CD4-positive, alpha-beta memory T cell (primary cell): Measurements from ENCODE around the gene TYK2. TPM values are rescaled to one million over a fixed set of nuclear protein-coding genes. Genes with fewer than 3 reads are reported as not detected.

ENCODE experiments used
- CTCF ChIA-PET: fragments of 350-600 bp; sonication (Branson Sonifier 250); formaldehyde crosslinking; loops from one replicate; lab custom pipeline; 2021; ENCODE audit warnings: inconsistent platforms; ENCODE audit not compliant: partially characterized antibody; lab: Charles Lee
- POLR2A ChIA-PET: fragments of 350-600 bp; sonication (Branson Sonifier 250); formaldehyde crosslinking; loops from one replicate; lab custom pipeline; 2021; ENCODE audit not compliant: partially characterized antibody; lab: Charles Lee
- DNase-seq, 5 donors: peaks; one replicate each; pipeline versions ENCODE4 v3.0.0 to v3.0.0-alpha.2; 2020 to 2022; ENCODE audit warnings: mixed read lengths in 1 of 5
- H3K27ac ChIP-seq: one replicate; pipeline ENCODE4 v1.7.0; 2013; ENCODE audit warnings: low read depth, low read length
- H3K27me3 ChIP-seq: 2 replicates; pipeline ENCODE4 v1.7.0; 2013; ENCODE audit warnings: mild to moderate bottlenecking, low read length, moderate library complexity; ENCODE audit not compliant: insufficient read depth
- H3K36me3 ChIP-seq: 2 replicates; pipeline ENCODE4 v1.7.0; 2013; ENCODE audit warnings: mild to moderate bottlenecking, low read length, moderate library complexity; ENCODE audit not compliant: insufficient read depth
- H3K4me1 ChIP-seq: 2 replicates; pipeline ENCODE4 v1.7.0; 2013; ENCODE audit warnings: mild to moderate bottlenecking, low read length, moderate library complexity; ENCODE audit not compliant: insufficient read depth
- H3K4me3 ChIP-seq, 2 donors: one replicate each; pipeline ENCODE4 v1.7.0; 2013; ENCODE audit warnings: low read length in 2 of 2, mild to moderate bottlenecking in 1 of 2
- H3K9me3 ChIP-seq, 2 donors: one replicate each; pipeline ENCODE4 v1.7.0; 2013; ENCODE audit warnings: low read length in 2 of 2, control low read depth in 1 of 2; ENCODE audit not compliant: control insufficient read depth in 1 of 2
- H3K27ac Mint-ChIP-seq, 7 donors: one replicate each; pipeline ENCODE4 v1.8.0; 2020 to 2021; ENCODE audit warnings: mixed read lengths in 7 of 7, mild to moderate bottlenecking in 6 of 7, inconsistent platforms in 3 of 7, moderate library complexity in 3 of 7
- H3K27me3 Mint-ChIP-seq, 2 donors: one replicate each; pipeline ENCODE4 v1.8.0; 2020 to 2021; ENCODE audit warnings: mixed read lengths in 2 of 2
- H3K36me3 Mint-ChIP-seq, 2 donors: one replicate each; pipeline ENCODE4 v1.8.0; 2020 to 2021; ENCODE audit warnings: mixed read lengths in 2 of 2, inconsistent platforms in 1 of 2, mild to moderate bottlenecking in 1 of 2
- H3K4me1 Mint-ChIP-seq, 4 donors: one replicate each; pipeline ENCODE4 v1.8.0; 2020 to 2021; ENCODE audit warnings: mixed read lengths in 4 of 4, mild to moderate bottlenecking in 1 of 4
- H3K4me3 Mint-ChIP-seq, 8 donors: one replicate each; pipeline ENCODE4 v1.8.0; 2020 to 2021; ENCODE audit warnings: mixed read lengths in 8 of 8, mild to moderate bottlenecking in 7 of 8, moderate library complexity in 6 of 8, inconsistent platforms in 3 of 8
- H3K9me3 Mint-ChIP-seq, 8 donors: one replicate each; pipeline ENCODE4 v1.8.0; 2020 to 2021; ENCODE audit warnings: mixed read lengths in 8 of 8, mild to moderate bottlenecking in 5 of 8, inconsistent platforms in 3 of 8, moderate library complexity in 1 of 8
- intact Hi-C: fragments of 100-400 bp; cut with micrococcal nuclease; formaldehyde crosslinking; loops from one replicate; pipeline ENCODE4 v1.15.1; 2023
- polyA plus RNA-seq, 2 donors: library from polyadenylated mRNA; unstranded; fragments of 300-500 nt; fragmentation: Illumina TruSeq; gene quantifications; one replicate each; pipeline ENCODE4 v1.2.3, GENCODE V29; 2021
- total RNA-seq, 2 experiments: library from RNA; stranded (reverse); gene quantifications; one replicate each; pipeline ENCODE4 v1.2.3, GENCODE V29; 2021

Gene TYK2
- total and polyA plus RNA-seq, 4 experiments from 2014 or later = 33.3 to 314 (median 187) TPM

GRCh38 chr19:10317857-10318462 is 62.4 kb downstream of the TYK2 start:
- H3K36me3 ChIP-seq = peaks cover 40% of the 10 kb centered on the region
- CTCF ChIA-PET = interaction anchor here (1.0 kb wide), 1 partner anchor 11 kb away, joined by 3 read pairs; no protein-coding TSS in a partner anchor

GRCh38 chr19:10317045-10317856 is 63.1 kb downstream of the TYK2 start:
- Histone ChIP-seq H3K9me3 (no peaks in the 10 kb centered on the region), H3K36me3 (peaks cover 33% of the 10 kb centered on the region), H3K27me3 (no peaks in the 10 kb centered on the region), H3K4me3 (no peak overlapping the region), H3K27ac (no peak overlapping the region), H3K4me1 (peaks cover 17% of the 10 kb centered on the region)
- DNase-seq = no peak
- peak overlapping the region in 2 of 8 donors; percentile 4 to 25 for H3K4me3 Mint-ChIP-seq
- CTCF ChIA-PET = interaction anchor here (1.0 to 1.2 kb wide), 3 partner anchors 47 to 73 kb away, joined by 3 to 5 read pairs (median 4); partner anchors contain the start of gene ICAM1
- no peaks in the 10 kb centered on the region for H3K27me3 Mint-ChIP-seq
- POLR2A ChIA-PET = interaction anchor here (0.7 to 3.2 kb wide), 4 partner anchors 16 to 28 kb away, joined by 3 to 13 read pairs (median 4); partner anchors contain the start of genes ICAM5 and RAVER1
- H3K4me1 Mint-ChIP-seq = peaks cover 11 to 23% (median 13%) of the 10 kb centered on the region in 4 donors
- peaks cover 15 to 34% of the 10 kb centered on the region in 2 donors for H3K36me3 Mint-ChIP-seq
- H3K9me3 Mint-ChIP-seq = peaks cover 0 to 4% (median 0%) of the 10 kb centered on the region in 8 donors
- H3K27ac Mint-ChIP-seq = peak overlapping the region in 1 of 7 donors; percentile 83
- intact Hi-C loops = no loop called here

More at GRCh38 chr19:10317857-10318462, 62.4 kb downstream of the TYK2 start:
- peaks cover 0 to 4% (median 0%) of the 10 kb centered on the region in 8 donors for H3K9me3 Mint-ChIP-seq
- peaks cover 11 to 23% (median 13%) of the 10 kb centered on the region in 4 donors for H3K4me1 Mint-ChIP-seq
- Histone ChIP-seq H3K4me1 (peaks cover 17% of the 10 kb centered on the region), H3K27me3 (no peaks in the 10 kb centered on the region), H3K27ac (no peak overlapping the region), H3K4me3 (no peak overlapping the region), H3K9me3 (no peaks in the 10 kb centered on the region)
- intact Hi-C loops = no loop called here
- no peak for DNase-seq
- H3K4me3 Mint-ChIP-seq = no peak overlapping the region
- POLR2A ChIA-PET = interaction anchor here (1.8 kb wide), 1 partner anchor 29 kb away, joined by 4 read pairs; the partner anchor contains the start of gene ICAM5
- H3K27ac Mint-ChIP-seq = peak overlapping the region in 1 of 7 donors; percentile 57
- H3K36me3 Mint-ChIP-seq = peaks cover 15 to 35% of the 10 kb centered on the region in 2 donors
- no peaks in the 10 kb centered on the region for H3K27me3 Mint-ChIP-seq

- POLR2A ChIA-PET = interaction anchor here (0.7 to 3.2 kb wide), 4 partner anchors 17 to 46 kb away, joined by 3 to 13 read pairs (median 8); partner anchors contain the start of genes ICAM1, ICAM5 and RAVER1
- peaks cover 17% of the 10 kb centered on the region for H3K4me1 ChIP-seq
- H3K27me3 Mint-ChIP-seq = no peaks in the 10 kb centered on the region
- peaks cover 10 to 28% of the 10 kb centered on the region in 2 donors for H3K36me3 Mint-ChIP-seq
- CTCF ChIA-PET = interaction anchor here (1.0 to 1.2 kb wide), 3 partner anchors 46 to 74 kb away, joined by 3 to 5 read pairs (median 4); partner anchors contain the start of gene ICAM1
- intact Hi-C loops = loop anchor here (1.0 kb wide), 1 partner anchor 17 kb away; the partner anchor contains the start of gene RAVER1
- H3K27ac Mint-ChIP-seq = peak overlapping the region; percentile 72 to 95 (median 90)
- H3K27ac ChIP-seq = peak overlapping the region; percentile 52
- H3K27me3 ChIP-seq = no peaks in the 10 kb centered on the region
- H3K4me1 Mint-ChIP-seq = peaks cover 9 to 20% (median 11%) of the 10 kb centered on the region in 4 donors
- H3K9me3 ChIP-seq = no peaks in the 10 kb centered on the region
- peaks cover 0 to 2% (median 0%) of the 10 kb centered on the region in 8 donors for H3K9me3 Mint-ChIP-seq
- peak overlapping the region; percentile 57 to 93 for H3K4me3 ChIP-seq
- peaks cover 25% of the 10 kb centered on the region for H3K36me3 ChIP-seq
- H3K4me3 Mint-ChIP-seq = peak overlapping the region; percentile 55 to 97 (median 88)
- no peak for DNase-seq
These were observed 63.9 kb downstream of the TYK2 start for GRCh38 chr19:10316229-10317044.

GRCh38 chr19:10315335-10316214 is 64.8 kb downstream of the TYK2 start, which contains the start of gene FDX2:
Gene FDX2, minus strand, starts transcription at chr19:10316015. Its CDS starts 19 bp downstream, at chr19:10315996.
- Mint-ChIP-seq H3K4me3 (peak within 1 kb of the TSS; percentile 79 to 97 (median 90)), H3K4me1 (peaks cover 9 to 20% (median 11%) of the 10 kb centered on the region in 4 donors), H3K36me3 (peaks cover 10 to 28% of the 10 kb centered on the region in 2 donors), H3K27me3 (no peaks in the 10 kb centered on the region), H3K27ac (peak within 1 kb of the TSS; percentile 72 to 95 (median 90)), H3K9me3 (peaks cover 0 to 2% (median 0%) of the 10 kb centered on the region in 8 donors)
- Histone ChIP-seq H3K36me3 (peaks cover 18% of the 10 kb centered on the region), H3K4me1 (peaks cover 17% of the 10 kb centered on the region), H3K9me3 (no peaks in the 10 kb centered on the region), H3K27ac (peak within 1 kb of the TSS; percentile 52), H3K27me3 (no peaks in the 10 kb centered on the region), H3K4me3 (peak within 1 kb of the TSS; percentile 57 to 93)
- peak; percentile 83 to 93 (median 85) for DNase-seq
- CTCF ChIA-PET = interaction anchor here (0.5 to 1.5 kb wide), 4 partner anchors 24 to 238 kb away, joined by 3 to 5 read pairs (median 4); no protein-coding TSS in a partner anchor
- intact Hi-C loops = loop anchor here (1.0 kb wide), 1 partner anchor 18 kb away; the partner anchor contains the start of gene RAVER1
- POLR2A ChIA-PET = interaction anchor here (1.0 to 3.2 kb wide), 4 partner anchors 10 to 45 kb away, joined by 3 to 13 read pairs (median 8); partner anchors contain the start of genes ICAM1 and RAVER1

GRCh38 chr19:10309423-10309822 is 70.9 kb downstream of the TYK2 start, which contains the start of gene ZGLP1:
Gene ZGLP1, minus strand, starts transcription at chr19:10309815.
- Mint-ChIP-seq H3K36me3 (peaks cover 4 to 8% of the 10 kb centered on the region in 2 donors), H3K4me1 (peaks cover 0 to 3% (median 1%) of the 10 kb centered on the region in 4 donors), H3K27ac (no peak within 1 kb of the TSS), H3K4me3 (no peak within 1 kb of the TSS), H3K9me3 (no peaks in the 10 kb centered on the region), H3K27me3 (no peaks in the 10 kb centered on the region)
- Histone ChIP-seq H3K4me3 (no peak within 1 kb of the TSS), H3K27me3 (no peaks in the 10 kb centered on the region), H3K9me3 (no peaks in the 10 kb centered on the region), H3K36me3 (no peaks in the 10 kb centered on the region), H3K27ac (no peak within 1 kb of the TSS), H3K4me1 (peaks cover 1% of the 10 kb centered on the region)
- intact Hi-C loops = no loop called here
- no peak for DNase-seq
- CTCF ChIA-PET = interaction anchor here (0.6 to 1.2 kb wide), 2 partner anchors 12 to 21 kb away, joined by 3 read pairs; no protein-coding TSS in a partner anchor
- POLR2A ChIA-PET = interaction anchor here (1.8 kb wide), 1 partner anchor 71 kb away, joined by 5 read pairs; the partner anchor contains the start of gene TYK2
